Esophagus squamous epithelium (tissue), 5 donors: ENCODE data around the gene NTN5. TPM values are rescaled to one million over a fixed set of nuclear protein-coding genes. Genes with fewer than 3 reads are reported as not detected.
A peak's percentile ranks its signal among the peaks of the same experiment; 100 is the strongest.

ENCODE experiments used
- DNase-seq: peaks from one replicate; lab custom pipeline; 2025; lab: John Stamatoyannopoulos, UW
- H3K27ac ChIP-seq, 4 donors: fragments of 200-600 bp; sonication (generic); one replicate each; pipeline ENCODE4 v1.5.1; 2016 to 2019; ENCODE audit warnings: mild to moderate bottlenecking in 1 of 4
- H3K27me3 ChIP-seq, 4 donors: fragments of 200-600 bp; sonication (generic); 1 replicate in 3 of 4; 2 replicates in 1 of 4; pipeline versions ENCODE4 v1.5.1 to v1.6.0; 2017 to 2021; ENCODE audit warnings: antibody characterized with exemption in 1 of 4
- H3K36me3 ChIP-seq, 3 donors: fragments of 200-600 bp; sonication (generic); one replicate each; pipeline ENCODE4 v1.5.1; 2016 to 2019
- H3K4me1 ChIP-seq, 3 donors: fragments of 200-600 bp; sonication (generic); one replicate each; pipeline ENCODE4 v1.5.1; 2017 to 2019
- H3K4me3 ChIP-seq, 4 donors: fragments of 200-600 bp; sonication (generic); 1 replicate in 3 of 4; 2 replicates in 1 of 4; pipeline ENCODE4 v1.5.1; 2016 to 2019; ENCODE audit warnings: mild to moderate bottlenecking in 2 of 4, moderate library complexity in 1 of 4
- H3K9me3 ChIP-seq, 3 donors: fragments of 200-600 bp; sonication (generic); one replicate each; pipeline ENCODE4 v1.5.1; 2016 to 2019
- CTCF ChIP-seq, 6 experiments: fragments of 450-650 bp in 4 of 6; fragments of 200-600 bp in 2 of 6; sonication (generic) in 2 of 6; IDR thresholded peaks; one replicate each; pipeline ENCODE4 v1.5.1; 2016 to 2019; ENCODE audit warnings: antibody characterized with exemption in 6 of 6, mild to moderate bottlenecking in 4 of 6, moderate library complexity in 4 of 6
- POLR2A ChIP-seq, 4 donors: fragments of 450-650 bp; IDR thresholded peaks; one replicate each; pipeline ENCODE4 v1.6.1; 2017; ENCODE audit warnings: antibody characterized with exemption in 4 of 4, mild to moderate bottlenecking in 4 of 4, moderate library complexity in 3 of 4
- WGBS, 2 donors: methylation state at CpG; one replicate each; pipeline ENCODE4 v1.1.5; 2018; 5-methylcytosine and 5-hydroxymethylcytosine counted together
- intact Hi-C: fragments of 100-400 bp; cut with DNase I; formaldehyde crosslinking; loops from one replicate; pipeline ENCODE4 v1.15.0; 2022
- total RNA-seq, 4 donors: library from RNA; depleted of rRNA; stranded (reverse); fragments of >200 nt; gene quantifications; one replicate each; pipeline ENCODE4 v1.1.0, GENCODE V29; 2016
- donor health status: DM: yes; HTN: yes; CAD: no.

The NTN5 gene
- total RNA-seq, 4 donors from 2014 or later, result 0.57 TPM; not detected in 3

DNA sequence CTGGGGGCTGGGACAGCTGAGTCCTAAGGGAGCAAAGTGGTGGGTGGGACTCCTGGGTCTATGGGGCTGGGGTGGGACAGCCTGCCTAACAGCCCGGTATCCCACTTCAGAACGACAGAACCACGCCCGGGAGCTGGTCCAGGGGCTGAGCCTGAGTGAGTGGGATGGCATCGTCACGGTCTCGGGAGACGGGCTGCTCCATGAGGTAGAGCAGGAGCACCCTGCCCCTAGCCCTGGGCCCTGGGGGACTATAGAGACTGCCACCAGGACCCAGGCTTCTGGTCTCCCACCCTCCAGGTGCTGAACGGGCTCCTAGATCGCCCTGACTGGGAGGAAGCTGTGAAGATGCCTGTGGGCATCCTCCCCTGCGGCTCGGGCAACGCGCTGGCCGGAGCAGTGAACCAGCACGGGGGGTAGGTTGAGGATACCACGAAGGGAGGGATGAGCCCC is 44.9 kb downstream of the NTN5 start:
- Histone ChIP-seq H3K36me3 (peaks cover 0 to 54% (median 0%) of the 10 kb centered on the region in 3 donors), H3K4me1 (peaks cover 36 to 90% (median 47%) of the 10 kb centered on the region in 3 donors), H3K27me3 (no peaks in the 10 kb centered on the region), H3K4me3 (no peak overlapping the region), H3K9me3 (no peaks in the 10 kb centered on the region), H3K27ac (peak overlapping the region; percentile 4 to 84 (median 52))
- DNase-seq, result no peak
- no peak for TF ChIP-seq POLR2A (IDR thresholded peaks at IDR 0.05)
- TF ChIP-seq CTCF (IDR thresholded peaks at IDR 0.05), result no peak
- intact Hi-C loops, result no loop called here
- WGBS, 2 donors, result 80 to 91% methylated on average over 1 to 7 of the region's 17 CpGs

GRCh38 chr19:48627201-48627864 is 45.5 kb downstream of the NTN5 start:
- TF ChIP-seq POLR2A (IDR thresholded peaks at IDR 0.05), result no peak
- Histone ChIP-seq H3K36me3 (peaks cover 0 to 48% (median 0%) of the 10 kb centered on the region in 3 donors), H3K27me3 (no peaks in the 10 kb centered on the region), H3K4me1 (peaks cover 33 to 90% (median 42%) of the 10 kb centered on the region in 3 donors), H3K9me3 (no peaks in the 10 kb centered on the region), H3K4me3 (no peak overlapping the region), H3K27ac (peak overlapping the region; percentile 4 to 84 (median 52))
- intact Hi-C loops, result no loop called here
- DNase-seq, result no peak
- 60 to 96% methylated on average over 2 to 4 of the region's 6 CpGs for WGBS, 2 donors

DNA sequence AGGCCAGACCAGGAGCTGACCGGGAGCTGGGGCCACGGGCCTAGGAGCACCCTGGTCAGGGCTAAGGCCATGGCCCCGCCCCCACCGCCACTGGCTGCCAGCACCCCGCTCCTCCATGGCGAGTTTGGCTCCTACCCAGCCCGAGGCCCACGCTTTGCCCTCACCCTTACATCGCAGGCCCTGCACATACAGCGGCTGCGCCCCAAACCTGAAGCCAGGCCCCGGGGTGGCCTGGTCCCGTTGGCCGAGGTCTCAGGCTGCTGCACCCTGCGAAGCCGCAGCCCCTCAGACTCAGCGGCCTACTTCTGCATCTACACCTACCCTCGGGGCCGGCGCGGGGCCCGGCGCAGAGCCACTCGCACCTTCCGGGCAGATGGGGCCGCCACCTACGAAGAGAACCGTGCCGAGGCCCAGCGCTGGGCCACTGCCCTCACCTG is 46.9 kb downstream of the NTN5 start:
- H3K4me3 ChIP-seq, result no peak overlapping the region
- TF ChIP-seq POLR2A (IDR thresholded peaks at IDR 0.05) (no peak), CTCF (IDR thresholded peaks at IDR 0.05) (no peak)
- H3K36me3 ChIP-seq, result peaks cover 0 to 41% (median 0%) of the 10 kb centered on the region in 3 donors
- intact Hi-C loops, result no loop called here
- H3K9me3 ChIP-seq, result no peaks in the 10 kb centered on the region
- H3K27ac ChIP-seq, result peak overlapping the region in 2 of 4 donors; percentile 88 to 91
- no peaks in the 10 kb centered on the region for H3K27me3 ChIP-seq
- DNase-seq, result no peak
- peaks cover 29 to 90% (median 39%) of the 10 kb centered on the region in 3 donors for H3K4me1 ChIP-seq
- WGBS, 2 donors, result 91% methylated on average over 9 of the region's 30 CpGs; no CpG with 5 or more reads in 1 of the 2 donors

GRCh38 chr19:48624791-48625723 is 47.8 kb downstream of the NTN5 start:
- Histone ChIP-seq H3K36me3 (peaks cover 0 to 32% (median 0%) of the 10 kb centered on the region in 3 donors), H3K4me3 (peak overlapping the region in 3 of 4 donors; percentile 44 to 71 (median 48)), H3K27me3 (no peaks in the 10 kb centered on the region), H3K27ac (peak overlapping the region; percentile 75 to 91 (median 88)), H3K9me3 (no peaks in the 10 kb centered on the region), H3K4me1 (peaks cover 24 to 90% (median 35%) of the 10 kb centered on the region in 3 donors)
- intact Hi-C loops, result no loop called here
- no peak for DNase-seq
- 50% methylated on average over 20 to 22 of the region's 24 CpGs for WGBS, 2 donors
- no peak for TF ChIP-seq CTCF (IDR thresholded peaks at IDR 0.05)
- no peak for TF ChIP-seq POLR2A (IDR thresholded peaks at IDR 0.05)

DNA sequence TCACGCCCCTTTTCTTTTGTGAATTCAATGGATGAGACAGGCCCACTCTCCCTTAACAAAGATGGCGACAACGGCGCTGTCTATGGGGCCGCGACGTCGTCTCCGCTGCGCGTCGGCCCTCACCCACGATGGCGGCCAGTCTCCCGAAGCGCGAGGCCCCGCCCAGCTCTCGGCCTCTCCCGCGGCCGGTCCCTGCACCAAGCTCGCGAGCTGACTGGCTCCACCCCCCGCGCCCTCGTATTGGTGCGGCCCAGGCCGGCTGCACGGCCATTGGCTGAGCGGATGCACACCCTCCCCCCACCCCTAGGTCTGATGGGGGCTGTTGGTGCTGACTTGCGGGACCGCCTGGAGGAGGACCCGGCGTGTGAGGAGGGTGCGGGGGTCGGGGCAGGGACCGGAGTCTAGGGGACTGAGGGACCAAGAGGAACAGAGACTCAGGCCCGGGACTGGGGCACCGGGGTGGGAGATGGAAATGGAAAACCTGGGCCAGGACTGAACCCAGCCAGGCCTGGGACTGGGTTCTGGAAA is 48.7 kb downstream of the NTN5 start:
- TF ChIP-seq CTCF (IDR thresholded peaks at IDR 0.05), result peak in 1 of 6 experiments; percentile 20
- TF ChIP-seq POLR2A (IDR thresholded peaks at IDR 0.05), result no peak
- DNase-seq, result peak; percentile 82
- Histone ChIP-seq H3K4me3 (peak overlapping the region; percentile 23 to 71 (median 46)), H3K27me3 (no peaks in the 10 kb centered on the region), H3K36me3 (peaks cover 0 to 23% (median 0%) of the 10 kb centered on the region in 3 donors), H3K9me3 (no peaks in the 10 kb centered on the region), H3K4me1 (peaks cover 25 to 87% (median 40%) of the 10 kb centered on the region in 3 donors), H3K27ac (peak overlapping the region; percentile 75 to 91 (median 88))
- intact Hi-C loops, result no loop called here
- WGBS, 2 donors, result 1 to 4% methylated on average over 8 to 12 of the region's 40 CpGs
